ENCODE results near the gene NTMT1.

GRCh38 chr9:129608561-129609481 is 17.1 kb upstream of the NTMT1 start:
- no peak for TF ChIP-seq CTCF (IDR thresholded peaks at IDR 0.05; ENCODE audit: poor library complexity)
- no peak for TF ChIP-seq EZH2 (IDR thresholded peaks at IDR 0.05; ENCODE audit: borderline replicate concordance)
- TF ChIP-seq EZH2phosphoT487 (IDR thresholded peaks at IDR 0.05; ENCODE audit: low read depth, severe bottlenecking, unreplicated experiment): no peak

All from hepatocyte (in vitro differentiated cells).